GM20431 (cell line): ENCODE results near the gene OR10A6.

Source experiments
- in situ Hi-C: fragments of 300-500 bp; cut with MseI, MboI; formaldehyde crosslinking; loops from one replicate; pipeline ENCODE4 v1.15.0; 2020; ENCODE audit warnings: low sequenced_read_pairs; ENCODE audit not compliant: unreplicated experiment

OR10A6 gene

DNA sequence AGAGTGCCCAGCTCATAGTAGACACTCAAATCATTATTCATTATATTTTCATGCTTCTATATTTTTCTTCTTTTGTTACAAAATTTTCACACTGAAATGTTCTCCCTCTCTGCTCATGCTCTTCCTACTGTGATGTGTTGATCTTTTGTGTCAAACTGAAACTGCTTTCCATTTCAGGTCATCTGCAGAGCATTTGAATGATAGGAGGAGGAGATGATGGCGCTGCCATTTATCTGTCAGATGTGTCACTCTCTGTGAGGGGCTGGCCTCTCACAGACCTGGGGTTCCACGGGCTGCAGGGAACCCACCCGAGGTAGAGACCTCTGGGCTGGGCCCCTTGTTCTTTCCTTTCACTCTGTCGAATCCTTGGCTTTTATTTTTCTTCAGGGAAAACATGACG is 41.1 kb downstream of the OR10A6 start:
- in situ Hi-C loops: loop anchor here (10.0 kb wide), 1 partner anchor 95 kb away; the partner anchor contains the start of gene EIF3F

DNA sequence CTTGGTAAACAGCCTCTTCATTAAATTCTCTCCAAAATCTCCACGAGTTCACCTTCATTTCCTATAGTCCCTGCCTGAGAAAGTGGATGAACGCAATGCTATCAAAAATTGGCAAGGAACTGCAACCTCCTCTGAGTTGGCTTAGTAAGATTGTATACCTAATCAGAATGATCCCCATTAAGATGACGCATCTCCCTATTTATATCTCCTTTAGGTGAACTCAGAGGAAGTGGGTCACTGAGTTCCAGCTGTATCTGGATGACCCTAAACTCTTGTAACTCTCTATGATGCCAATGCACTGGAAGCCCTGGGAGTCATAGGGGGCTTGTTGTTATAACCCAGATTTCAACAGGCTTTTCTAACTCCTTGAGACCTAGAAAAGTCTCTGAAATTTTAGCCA is 48.2 kb downstream of the OR10A6 start:
- in situ Hi-C loops: no loop called here
